GM18505 (cell line): ENCODE results near the gene STOX1.
"Not testable (repeated sequence)": the region's sequence is repeated elsewhere in the genome, so short reads cannot be mapped to it uniquely, and the experiment has no call there.

Source experiments
- ATAC-seq: cut with Tn5 transposase; IDR thresholded peaks from one replicate; pipeline ENCODE4 v1.9.1; 2021; ENCODE audit not compliant: unreplicated experiment
- POLR2A ChIP-seq: IDR thresholded peaks from 4 replicates; pipeline ENCODE4 v1.6.1; 2011; ENCODE audit warnings: borderline replicate concordance; ENCODE audit not compliant: insufficient read depth, insufficient read length; ENCODE audit errors: extremely low read depth

STOX1 gene

GRCh38 chr10:68897336-68897741 is 70.0 kb downstream of the STOX1 start:
- ATAC-seq: no peak
- no peak for TF ChIP-seq POLR2A

- no peak for TF ChIP-seq POLR2A
These were observed 71.9 kb downstream of the STOX1 start for GRCh38 chr10:68899186-68899745.

DNA sequence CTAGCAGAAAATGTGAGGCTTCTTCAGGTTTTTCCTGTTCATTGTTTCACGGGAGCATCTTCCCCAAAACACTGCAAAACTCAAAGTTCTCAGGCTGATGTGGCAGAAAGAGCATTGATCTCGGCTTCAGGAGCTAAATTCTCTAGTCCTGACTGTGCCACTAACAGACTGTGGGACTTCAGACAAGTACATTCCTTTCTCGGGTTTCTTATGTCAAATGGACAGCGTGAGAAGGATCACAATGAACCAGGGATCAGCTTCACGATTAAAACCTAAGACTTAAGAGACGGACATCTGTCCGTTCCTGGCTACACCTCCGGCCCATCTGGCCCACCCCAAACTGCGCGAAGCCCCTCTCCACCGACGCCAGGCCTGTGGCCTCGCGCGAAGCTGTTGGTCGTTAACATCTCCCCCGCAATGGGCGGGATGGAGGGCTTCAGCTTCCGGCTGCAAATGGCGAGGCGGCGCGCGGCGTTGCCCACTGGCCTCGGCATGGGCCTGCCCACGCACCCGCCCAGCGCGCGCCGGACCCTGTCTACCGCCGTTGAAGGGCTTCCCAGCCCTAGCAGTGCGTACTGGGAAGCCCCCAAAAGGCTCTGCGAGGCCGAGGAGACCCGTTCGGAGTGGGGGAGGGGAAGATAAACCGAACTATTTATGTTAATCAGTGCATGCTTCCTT is 73.2 kb downstream of the STOX1 start:
- TF ChIP-seq POLR2A: peak; percentile 75
- peak; percentile 33 for ATAC-seq

More at GRCh38 chr10:68899186-68899745, 71.9 kb downstream of the STOX1 start:
- ATAC-seq: no peak

GRCh38 chr10:68901105-68901927 is 74.0 kb downstream of the STOX1 start, which contains the start of gene DDX50:
DDX50 (plus strand) TSS chr10:68901315; CDS start chr10:68901385, 70 bp downstream.
- peak; percentile 94 for ATAC-seq
- TF ChIP-seq POLR2A: peak; percentile 88

DNA sequence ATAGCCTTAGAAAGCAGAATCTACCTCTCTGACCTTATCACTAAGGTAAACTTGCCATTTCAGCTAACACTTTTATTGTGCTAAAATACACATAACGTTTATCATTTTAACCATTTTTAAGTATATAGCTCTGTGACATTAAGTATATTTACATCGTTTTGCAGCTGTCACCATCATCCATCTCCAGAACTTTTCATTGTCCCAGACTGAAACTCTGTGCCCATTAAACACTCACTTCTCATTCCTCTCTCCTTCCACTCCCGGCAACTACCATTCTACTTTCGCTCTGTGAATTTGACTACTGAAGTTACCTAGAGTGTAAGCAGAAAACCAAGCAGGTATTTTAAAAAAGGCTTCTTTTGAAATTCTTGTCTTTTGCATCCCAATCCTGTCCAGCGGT is 75.1 kb downstream of the STOX1 start:
- no peak for TF ChIP-seq POLR2A
- no peak for ATAC-seq

DNA sequence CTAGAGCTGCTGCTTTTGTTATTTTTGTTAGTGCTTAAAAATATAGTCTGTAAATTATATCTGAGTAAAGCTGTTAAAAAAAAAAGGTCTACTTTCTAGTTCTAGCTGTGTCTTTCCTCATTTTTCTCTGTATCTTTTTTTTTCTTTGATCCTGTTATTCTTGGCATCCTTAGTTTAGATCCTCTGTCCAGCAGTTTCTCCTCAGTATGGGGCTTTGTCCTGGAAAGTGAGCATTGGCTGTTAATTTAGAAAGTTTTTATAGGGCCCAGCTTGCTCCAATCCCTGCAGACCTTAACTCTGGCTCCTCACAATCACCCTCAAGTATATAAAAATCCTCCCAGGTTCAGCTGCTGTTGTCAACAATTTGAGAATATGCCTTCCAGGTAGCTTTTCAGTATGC is 97.3 kb downstream of the STOX1 start:
- TF ChIP-seq POLR2A: no peak
- ATAC-seq: no peak

DNA sequence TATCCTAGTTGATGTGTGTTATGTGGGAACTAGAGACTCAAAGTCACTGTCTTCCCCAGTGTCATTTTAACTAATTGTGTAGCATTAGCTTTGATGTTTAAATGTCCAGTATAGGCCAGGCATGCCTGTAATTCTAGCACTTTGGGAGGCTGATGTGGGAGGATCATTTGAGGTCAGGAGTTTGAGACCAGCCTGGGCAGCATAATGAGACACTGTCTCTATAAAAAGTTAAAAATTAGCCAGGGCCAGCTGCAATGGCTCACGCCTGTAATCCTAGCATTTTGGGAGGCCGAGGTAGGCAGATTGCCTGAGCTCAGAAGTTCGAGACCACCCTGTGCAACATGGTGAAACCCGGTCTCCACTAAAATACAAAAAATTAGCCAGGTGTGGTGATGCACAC is 98.2 kb downstream of the STOX1 start:
- ATAC-seq: no peak
- no peak for TF ChIP-seq POLR2A

GRCh38 chr10:68929157-68929556 is 101.8 kb downstream of the STOX1 start:
- not testable (repeated sequence) for ATAC-seq

- not testable (repeated sequence) for ATAC-seq
These were observed 102.6 kb downstream of the STOX1 start for GRCh38 chr10:68929888-68930287.

DNA sequence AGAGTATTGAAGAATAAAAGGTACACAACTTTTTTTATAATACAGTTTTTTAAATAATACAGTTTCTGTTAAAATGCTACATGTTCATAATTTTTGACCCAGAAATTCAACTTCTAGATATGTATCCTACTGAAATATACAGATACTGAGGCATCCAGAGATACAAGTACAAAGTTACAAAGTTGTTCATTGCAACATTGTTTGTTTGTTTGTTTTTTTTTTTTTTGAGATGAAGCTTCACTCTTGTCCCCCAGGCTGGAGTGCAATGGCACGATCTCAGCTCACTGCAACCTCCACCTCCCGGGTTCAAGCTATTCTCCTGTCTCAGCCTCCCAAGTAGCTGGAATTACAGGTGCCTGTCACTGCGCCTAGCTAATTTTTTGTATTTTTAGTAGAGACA is 105.5 kb downstream of the STOX1 start:
- ATAC-seq: not testable (repeated sequence)

DNA sequence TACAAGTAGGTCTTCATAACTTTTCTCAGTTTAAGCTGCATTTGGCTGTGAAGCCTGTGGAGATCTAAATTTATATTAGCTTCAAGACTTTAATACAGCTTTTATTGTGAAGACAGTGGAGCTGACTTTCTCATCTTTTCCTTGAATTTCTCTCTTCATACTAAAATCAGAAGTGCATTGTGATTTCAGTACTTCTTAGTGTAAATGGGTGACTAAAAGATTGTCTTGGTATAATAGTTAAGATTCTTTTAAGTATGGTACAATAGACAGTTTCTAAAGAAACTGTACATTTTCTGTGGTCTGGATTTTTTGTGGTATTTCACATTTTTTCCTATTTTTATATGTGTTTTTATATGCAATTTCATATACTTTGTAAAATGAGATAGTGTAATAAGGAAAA is 107.7 kb downstream of the STOX1 start:
- TF ChIP-seq POLR2A: no peak
- no peak for ATAC-seq

GRCh38 chr10:68938117-68938516 is 110.8 kb downstream of the STOX1 start:
- TF ChIP-seq POLR2A: no peak
- no peak for ATAC-seq

- no peak for TF ChIP-seq POLR2A
These were observed 111.6 kb downstream of the STOX1 start for GRCh38 chr10:68938884-68939283.

GRCh38 chr10:68940917-68941316 is 113.6 kb downstream of the STOX1 start:
- not testable (repeated sequence) for ATAC-seq

More at GRCh38 chr10:68938884-68939283, 111.6 kb downstream of the STOX1 start:
- ATAC-seq: no peak
